Measurements from ENCODE around the gene SSC5D. TPM values are rescaled to one million over a fixed set of nuclear protein-coding genes. Genes with fewer than 3 reads are reported as not detected.

The SSC5D gene
- total and polyA plus RNA-seq, 2 donors (not counting 1 experiment from before 2014, with no cell fraction given), result 3.0 to 19.7 TPM

DNA sequence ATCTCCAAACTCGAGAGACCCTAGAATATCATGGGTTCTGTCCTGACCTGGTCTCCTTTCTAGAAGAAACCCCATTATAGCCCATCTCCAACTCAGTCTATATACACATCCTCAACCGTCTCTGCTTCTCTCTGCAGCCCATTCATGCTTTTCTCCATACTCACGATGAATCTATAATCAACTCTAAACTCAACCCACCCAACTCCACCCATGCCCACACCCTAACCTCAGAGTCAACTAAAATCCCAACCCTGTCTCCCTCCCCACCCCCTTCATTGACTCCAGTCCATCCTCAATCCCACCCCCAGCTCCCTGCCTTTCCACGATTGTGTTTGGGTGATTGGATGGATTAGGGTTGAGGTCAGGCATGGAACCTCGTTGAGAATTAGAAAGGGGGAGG, 55.3 kb downstream of the SSC5D start:
- Histone ChIP-seq H3K4me1 (ENCODE audit: control insufficient read depth, extremely low read depth, insufficient read depth, low read length) (peaks cover 21% of the 10 kb centered on the region), H3K79me2 (ENCODE audit: control insufficient read depth, insufficient read depth, low read length) (no peaks in the 10 kb centered on the region), H3K4me2 (ENCODE audit: extremely low read depth, insufficient read depth, low read length) (no peak overlapping the region), H3K4me3 (replicated peaks in 1 of 4; ENCODE audit: control extremely low read depth in 1 of 4, insufficient read depth in 1 of 4, low read depth in 3 of 4, low read length in 4 of 4) (no peak overlapping the region), H4K20me1 (ENCODE audit: control insufficient read depth, extremely low read depth, insufficient read depth, low read length) (no peaks in the 10 kb centered on the region), H3K36me3 (ENCODE audit: control insufficient read depth, insufficient read depth, low read length) (no peaks in the 10 kb centered on the region), H2AFZ (ENCODE audit: low read length) (no peak overlapping the region), H3K9me3 (ENCODE audit: control insufficient read depth, insufficient read depth, low read depth, low read length) (no peaks in the 10 kb centered on the region), H3K27me3 (ENCODE audit: control insufficient read depth, insufficient read depth, low read length) (no peaks in the 10 kb centered on the region), H3K9ac (ENCODE audit: insufficient read depth, low read length) (no peak overlapping the region), H3K27ac (ENCODE audit: insufficient read depth, low read length) (no peak overlapping the region)
- no peak for DNase-seq (ENCODE audit: low read depth in 2 of 2)
- TF ChIP-seq, protein P1, sequence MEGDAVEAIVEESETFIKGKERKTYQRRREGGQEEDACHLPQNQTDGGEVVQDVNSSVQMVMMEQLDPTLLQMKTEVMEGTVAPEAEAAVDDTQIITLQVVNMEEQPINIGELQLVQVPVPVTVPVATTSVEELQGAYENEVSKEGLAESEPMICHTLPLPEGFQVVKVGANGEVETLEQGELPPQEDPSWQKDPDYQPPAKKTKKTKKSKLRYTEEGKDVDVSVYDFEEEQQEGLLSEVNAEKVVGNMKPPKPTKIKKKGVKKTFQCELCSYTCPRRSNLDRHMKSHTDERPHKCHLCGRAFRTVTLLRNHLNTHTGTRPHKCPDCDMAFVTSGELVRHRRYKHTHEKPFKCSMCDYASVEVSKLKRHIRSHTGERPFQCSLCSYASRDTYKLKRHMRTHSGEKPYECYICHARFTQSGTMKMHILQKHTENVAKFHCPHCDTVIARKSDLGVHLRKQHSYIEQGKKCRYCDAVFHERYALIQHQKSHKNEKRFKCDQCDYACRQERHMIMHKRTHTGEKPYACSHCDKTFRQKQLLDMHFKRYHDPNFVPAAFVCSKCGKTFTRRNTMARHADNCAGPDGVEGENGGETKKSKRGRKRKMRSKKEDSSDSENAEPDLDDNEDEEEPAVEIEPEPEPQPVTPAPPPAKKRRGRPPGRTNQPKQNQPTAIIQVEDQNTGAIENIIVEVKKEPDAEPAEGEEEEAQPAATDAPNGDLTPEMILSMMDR (conservative IDR thresholded peaks at IDR 0.05 in 1 of 2, IDR thresholded peaks at IDR 0.05 in 1 of 2; ENCODE audit: low read depth in 1 of 2, low read length in 2 of 2), result no peak
- no peak for TF ChIP-seq EZH2 (IDR thresholded peaks at IDR 0.05; ENCODE audit: low read length, missing control alignments)

DNA sequence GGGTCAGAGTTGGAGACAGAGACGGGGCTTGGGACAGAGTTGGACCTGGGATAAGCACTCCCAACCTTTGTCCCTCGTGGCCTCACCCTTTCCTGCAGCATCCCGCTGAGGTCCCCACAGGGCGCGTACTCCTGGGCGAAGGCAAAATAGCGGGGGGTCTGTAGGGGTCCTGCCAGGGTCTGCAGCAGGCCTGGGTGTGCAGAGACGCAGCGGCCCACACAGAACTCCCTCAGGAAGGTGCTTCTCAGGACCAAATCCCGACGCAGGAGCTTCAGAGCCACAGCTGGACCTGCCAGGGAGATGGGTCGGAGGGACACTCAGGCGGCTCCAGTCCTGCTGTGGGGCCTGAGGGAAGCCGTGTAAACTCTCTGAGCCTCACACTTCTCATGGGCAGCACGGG, 55.8 kb downstream of the SSC5D start:
- no peak overlapping the region for H3K4me2 ChIP-seq (ENCODE audit: extremely low read depth, insufficient read depth, low read length)
- TF ChIP-seq, protein P1 (conservative IDR thresholded peaks at IDR 0.05 in 1 of 2, IDR thresholded peaks at IDR 0.05 in 1 of 2; ENCODE audit: low read depth in 1 of 2, low read length in 2 of 2), result no peak
- no peak for TF ChIP-seq EZH2 (IDR thresholded peaks at IDR 0.05; ENCODE audit: low read length, missing control alignments)
- no peaks in the 10 kb centered on the region for H3K9me3 ChIP-seq (ENCODE audit: control insufficient read depth, insufficient read depth, low read depth, low read length)
- no peaks in the 10 kb centered on the region for H3K27me3 ChIP-seq (ENCODE audit: control insufficient read depth, insufficient read depth, low read length)
- no peaks in the 10 kb centered on the region for H3K79me2 ChIP-seq (ENCODE audit: control insufficient read depth, insufficient read depth, low read length)
- H3K9ac ChIP-seq (ENCODE audit: insufficient read depth, low read length), result no peak overlapping the region
- H3K4me3 ChIP-seq (replicated peaks in 1 of 4; ENCODE audit: control extremely low read depth in 1 of 4, insufficient read depth in 1 of 4, low read depth in 3 of 4, low read length in 4 of 4), result no peak overlapping the region
- no peaks in the 10 kb centered on the region for H3K36me3 ChIP-seq (ENCODE audit: control insufficient read depth, insufficient read depth, low read length)
- peaks cover 23% of the 10 kb centered on the region for H3K4me1 ChIP-seq (ENCODE audit: control insufficient read depth, extremely low read depth, insufficient read depth, low read length)
- no peaks in the 10 kb centered on the region for H4K20me1 ChIP-seq (ENCODE audit: control insufficient read depth, extremely low read depth, insufficient read depth, low read length)
- DNase-seq (ENCODE audit: low read depth in 2 of 2), result no peak
- H3K27ac ChIP-seq (ENCODE audit: insufficient read depth, low read length), result no peak overlapping the region
- H2AFZ ChIP-seq (ENCODE audit: low read length), result no peak overlapping the region

DNA sequence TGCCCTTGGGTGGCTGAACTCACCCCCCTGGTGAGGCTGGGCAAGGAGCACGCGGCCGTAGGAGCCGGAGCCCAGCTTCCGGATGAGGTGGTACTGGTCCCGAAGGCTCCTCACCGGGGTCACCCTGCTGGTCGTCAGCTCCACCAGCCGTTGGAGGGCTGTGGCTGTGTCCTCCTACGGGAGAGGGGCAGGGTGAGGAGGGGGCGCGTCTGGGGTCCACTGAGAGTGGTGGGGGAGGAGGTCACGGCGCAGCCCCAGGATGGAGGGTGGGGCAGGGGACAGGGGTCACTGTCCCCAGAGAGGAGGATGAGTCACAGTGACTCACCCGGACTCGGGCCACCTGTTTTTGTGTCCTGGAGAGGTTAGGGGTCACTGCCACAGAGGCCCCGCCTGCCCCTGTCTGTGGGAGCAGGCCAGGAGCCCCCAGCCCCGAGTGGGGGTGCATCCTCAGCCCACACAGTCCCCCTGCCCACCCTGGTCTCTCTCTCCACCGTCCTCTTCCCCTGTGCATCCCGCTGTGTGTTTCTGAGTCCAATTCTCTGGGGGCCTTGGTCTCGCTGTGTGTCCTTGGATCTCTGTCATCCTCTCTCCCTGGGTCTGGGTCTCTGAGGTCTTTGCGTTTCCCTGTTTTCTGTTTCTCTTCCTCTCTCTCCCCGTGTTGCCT, 56.7 kb downstream of the SSC5D start:
- Histone ChIP-seq H3K36me3 (ENCODE audit: control insufficient read depth, insufficient read depth, low read length) (no peaks in the 10 kb centered on the region), H2AFZ (ENCODE audit: low read length) (no peak overlapping the region), H3K4me2 (ENCODE audit: extremely low read depth, insufficient read depth, low read length) (no peak overlapping the region), H3K4me1 (ENCODE audit: control insufficient read depth, extremely low read depth, insufficient read depth, low read length) (peaks cover 29% of the 10 kb centered on the region), H3K79me2 (ENCODE audit: control insufficient read depth, insufficient read depth, low read length) (no peaks in the 10 kb centered on the region), H4K20me1 (ENCODE audit: control insufficient read depth, extremely low read depth, insufficient read depth, low read length) (no peaks in the 10 kb centered on the region), H3K27me3 (ENCODE audit: control insufficient read depth, insufficient read depth, low read length) (no peaks in the 10 kb centered on the region), H3K9ac (ENCODE audit: insufficient read depth, low read length) (no peak overlapping the region), H3K9me3 (ENCODE audit: control insufficient read depth, insufficient read depth, low read depth, low read length) (no peaks in the 10 kb centered on the region), H3K27ac (ENCODE audit: insufficient read depth, low read length) (no peak overlapping the region), H3K4me3 (replicated peaks in 1 of 4; ENCODE audit: control extremely low read depth in 1 of 4, insufficient read depth in 1 of 4, low read depth in 3 of 4, low read length in 4 of 4) (no peak overlapping the region)
- no peak for TF ChIP-seq EZH2 (IDR thresholded peaks at IDR 0.05; ENCODE audit: low read length, missing control alignments)
- TF ChIP-seq, protein P1 (conservative IDR thresholded peaks at IDR 0.05 in 1 of 2, IDR thresholded peaks at IDR 0.05 in 1 of 2; ENCODE audit: low read depth in 1 of 2, low read length in 2 of 2), result no peak
- DNase-seq (ENCODE audit: low read depth in 2 of 2), result no peak

Measured in fibroblast of lung (primary cell).